K562 (cell line): ENCODE measurements around the gene MKRN1. TPM values are rescaled to one million over a fixed set of nuclear protein-coding genes. Genes with fewer than 3 reads are reported as not detected.

ENCODE experiments used
- ADNP ChIP-seq: fragments of 200-800 bp; sonication (Bioruptor generic); IDR thresholded peaks from 2 replicates; pipeline ENCODE4 v1.6.1; 2016; ENCODE audit warnings: missing genetic modification characterization, missing compliant biosample characterization
- BRD4 ChIP-seq: fragments of 200-600 bp; sonication (generic); IDR thresholded peaks from 2 replicates; pipeline ENCODE4 v1.6.1; 2017; ENCODE audit warnings: inconsistent platforms
- CREM ChIP-seq: IDR thresholded peaks from 2 replicates; pipeline ENCODE4 v1.6.1; 2014; ENCODE audit warnings: antibody characterized with exemption, low read depth
- CSDE1 ChIP-seq, 2 experiments: fragments of 450-650 bp; IDR thresholded peaks; 2 replicates each; pipeline ENCODE4 v1.6.1; 2016; ENCODE audit warnings: mild to moderate bottlenecking in 1 of 2
- FOXP1 ChIP-seq: sonication (generic); formaldehyde crosslinking; IDR thresholded peaks from 2 replicates; pipeline ENCODE4 v1.8.0; 2022; ENCODE audit warnings: mild to moderate bottlenecking, missing genetic modification reagents
- HIVEP1 ChIP-seq: fragments of 250-450 bp; sonication (Bioruptor Pico); IDR thresholded peaks from 2 replicates; pipeline ENCODE4 v1.4.0; 2020; ENCODE audit warnings: mild to moderate bottlenecking
- NR1H2 ChIP-seq: sonication (generic); formaldehyde crosslinking; IDR thresholded peaks from 2 replicates; pipeline ENCODE4 v1.4.0; 2020; ENCODE audit warnings: mild to moderate bottlenecking, missing genetic modification reagents
- PCBP2 ChIP-seq: fragments of 200-400 bp; formaldehyde crosslinking; IDR thresholded peaks from 2 replicates; pipeline ENCODE4 v1.6.1; 2018; ENCODE audit warnings: low read length, low read depth, mild to moderate bottlenecking, moderate library complexity; ENCODE audit not compliant: poor library complexity, severe bottlenecking
- POLR2H ChIP-seq: IDR thresholded peaks from 2 replicates; pipeline ENCODE4 v1.6.1; 2016; ENCODE audit warnings: missing genetic modification characterization, low read depth, mild to moderate bottlenecking, control low read depth, missing compliant biosample characterization, moderate library complexity
- POU5F1 ChIP-seq: fragments of 150-350 bp; IDR thresholded peaks from 2 replicates; pipeline ENCODE4 v1.6.1; 2014; ENCODE audit warnings: borderline replicate concordance, low read length, low read depth, mild to moderate bottlenecking; ENCODE audit not compliant: partially characterized antibody
- SIN3B ChIP-seq: fragments of 450-650 bp; IDR thresholded peaks from 2 replicates; pipeline ENCODE4 v1.6.1; 2017; ENCODE audit warnings: low read depth, mild to moderate bottlenecking, moderate library complexity
- SUPT5H ChIP-seq: fragments of 450-650 bp; IDR thresholded peaks from 2 replicates; pipeline ENCODE4 v1.6.1; 2016
- TEAD2 ChIP-seq: fragments of 450-650 bp; IDR thresholded peaks from 2 replicates; pipeline ENCODE4 v1.6.1; 2016; ENCODE audit warnings: missing genetic modification characterization, control low read depth, missing compliant biosample characterization
- ZFP1 ChIP-seq: fragments of 450-650 bp; formaldehyde crosslinking; IDR thresholded peaks from 2 replicates; pipeline ENCODE4 v1.4.0; 2020; ENCODE audit warnings: mild to moderate bottlenecking, mixed read lengths
- ZNF124 ChIP-seq: sonication (generic); formaldehyde crosslinking; IDR thresholded peaks from 2 replicates; pipeline ENCODE4 v1.8.1; 2022; ENCODE audit warnings: missing genetic modification reagents
- ZNF212 ChIP-seq: fragments of 450-650 bp; formaldehyde crosslinking; IDR thresholded peaks from 2 replicates; pipeline ENCODE4 v1.4.0; 2020; ENCODE audit warnings: mild to moderate bottlenecking
- ZNF584 ChIP-seq: fragments of 200-800 bp; sonication (Bioruptor generic); IDR thresholded peaks from 2 replicates; pipeline ENCODE4 v1.6.1; 2016; ENCODE audit warnings: low read depth, mild to moderate bottlenecking, missing genetic modification characterization, missing compliant biosample characterization
- ZNF707 ChIP-seq: fragments of 250-450 bp; sonication (Bioruptor Pico); conservative IDR thresholded peaks from 2 replicates; pipeline ENCODE4 v1.8.0; 2022; ENCODE audit warnings: inconsistent platforms, mild to moderate bottlenecking, moderate library complexity
- polyA plus RNA-seq, 8 experiments: library from polyadenylated mRNA; depleted of rRNA in 4 of 8; stranded (reverse) in 5 of 8; unstranded in 3 of 8; fragments of >200 nt; fragmentation: Nextera tagmentation in 2 of 8; fragmentation: Illumina TruSeq in 1 of 8; extraction: Ambion mirVana in 2 of 8; extraction: Trizol in 1 of 8; gene quantifications; 2 replicates each; pipeline versions ENCODE4 v1.2.1 to v1.2.3, GENCODE V29; 2011 to 2014; ENCODE audit warnings: inconsistent platforms in 1 of 8, missing spikeins in 1 of 8
- total RNA-seq, 7 experiments: library from RNA; depleted of rRNA in 6 of 7; stranded (reverse); fragments of >200 nt in 6 of 7; fragmentation: Illumina TruSeq in 2 of 7; extraction: Trizol in 2 of 7; gene quantifications; 2 replicates each; pipeline versions ENCODE4 v1.2.1 to v1.2.3, GENCODE V29; 2011 to 2021; ENCODE audit warnings: low replicate concordance in 1 of 7
- TF ChIP-seq, protein P1 (sequence below): fragments of 450-650 bp; formaldehyde crosslinking; IDR thresholded peaks from 2 replicates; pipeline ENCODE4 v1.4.0; 2022; ENCODE audit warnings: missing genetic modification characterization
- TF ChIP-seq, protein P2 (sequence below): IDR thresholded peaks from 2 replicates; pipeline ENCODE4 v1.6.1; 2014; ENCODE audit warnings: antibody characterized with exemption
- TF ChIP-seq, protein P3 (sequence below): fragments of 250-450 bp; sonication (Bioruptor Pico); IDR thresholded peaks from 2 replicates; pipeline ENCODE4 v1.8.0; 2022; ENCODE audit warnings: inconsistent platforms
- TF ChIP-seq, protein P4 (sequence below): fragments of 450-650 bp; formaldehyde crosslinking; IDR thresholded peaks from 2 replicates; pipeline ENCODE4 v1.4.0; 2020; ENCODE audit warnings: mild to moderate bottlenecking, moderate library complexity
- TF ChIP-seq, protein P5 (sequence below): fragments of 450-650 bp; formaldehyde crosslinking; conservative IDR thresholded peaks from 2 replicates; pipeline ENCODE4 v1.4.0; 2022; ENCODE audit warnings: mild to moderate bottlenecking, missing genetic modification characterization

MKRN1 gene
- total and polyA plus RNA-seq, 9 of the 15 experiments (the other 6 are each of a cell fraction or from before 2014, with no cell fraction given) = 30.5 to 90.3 (median 76.0) TPM

DNA sequence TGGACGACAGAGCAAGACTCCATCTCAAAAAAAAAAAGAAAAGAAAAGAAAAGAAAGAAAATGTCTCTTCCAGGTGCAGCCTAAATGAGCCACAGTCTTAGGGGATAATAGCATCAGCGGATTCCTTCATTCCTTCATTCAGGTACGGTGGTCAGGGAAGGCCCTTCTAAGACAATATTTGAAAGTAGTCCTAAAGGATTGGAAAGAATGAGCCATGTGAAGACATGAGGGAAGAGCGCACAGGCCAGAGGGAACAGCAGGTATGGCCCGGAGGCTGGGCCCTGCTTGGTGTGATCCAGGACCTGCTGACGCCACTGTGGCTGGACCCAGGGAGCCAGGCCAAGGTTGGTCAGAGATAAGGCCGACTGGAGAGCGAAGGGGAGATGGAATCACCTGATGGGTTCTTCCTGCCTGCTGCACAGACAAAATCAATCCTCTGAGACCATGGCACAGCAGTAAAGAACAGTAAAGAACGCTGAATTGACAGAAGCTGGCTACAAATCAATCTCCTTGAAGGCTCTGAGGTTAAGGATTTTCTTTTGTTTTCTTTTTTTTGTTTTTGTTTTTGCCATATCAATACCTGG, 16.3 kb upstream of the MKRN1 start (continued):
- TF ChIP-seq, protein P1, sequence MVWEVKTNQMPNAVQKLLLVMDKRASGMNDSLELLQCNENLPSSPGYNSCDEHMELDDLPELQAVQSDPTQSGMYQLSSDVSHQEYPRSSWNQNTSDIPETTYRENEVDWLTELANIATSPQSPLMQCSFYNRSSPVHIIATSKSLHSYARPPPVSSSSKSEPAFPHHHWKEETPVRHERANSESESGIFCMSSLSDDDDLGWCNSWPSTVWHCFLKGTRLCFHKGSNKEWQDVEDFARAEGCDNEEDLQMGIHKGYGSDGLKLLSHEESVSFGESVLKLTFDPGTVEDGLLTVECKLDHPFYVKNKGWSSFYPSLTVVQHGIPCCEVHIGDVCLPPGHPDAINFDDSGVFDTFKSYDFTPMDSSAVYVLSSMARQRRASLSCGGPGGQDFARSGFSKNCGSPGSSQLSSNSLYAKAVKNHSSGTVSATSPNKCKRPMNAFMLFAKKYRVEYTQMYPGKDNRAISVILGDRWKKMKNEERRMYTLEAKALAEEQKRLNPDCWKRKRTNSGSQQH (CRISPR knock-in tag) = no peak
- TF ChIP-seq POLR2H (tag) (no peak), SIN3B (no peak), TEAD2 (no peak), HIVEP1 (CRISPR knock-in tag) (no peak), POU5F1 (no peak), ZNF212 (CRISPR knock-in tag) (no peak), CSDE1 (IDR thresholded peaks at IDR 0.05) (no peak), ZNF124 (CRISPR knock-in tag) (no peak), PCBP2 (no peak), ZFP1 (CRISPR knock-in tag) (no peak), NR1H2 (CRISPR knock-in tag) (no peak), SUPT5H (no peak), ADNP (tag) (no peak), BRD4 (no peak), CREM (peak; percentile 46; the same call in 1 of the 2 replicates), ZNF584 (CRISPR knock-in tag) (no peak), ZNF707 (CRISPR knock-in tag) (no peak), FOXP1 (CRISPR knock-in tag) (no peak)
- TF ChIP-seq, protein P2, sequence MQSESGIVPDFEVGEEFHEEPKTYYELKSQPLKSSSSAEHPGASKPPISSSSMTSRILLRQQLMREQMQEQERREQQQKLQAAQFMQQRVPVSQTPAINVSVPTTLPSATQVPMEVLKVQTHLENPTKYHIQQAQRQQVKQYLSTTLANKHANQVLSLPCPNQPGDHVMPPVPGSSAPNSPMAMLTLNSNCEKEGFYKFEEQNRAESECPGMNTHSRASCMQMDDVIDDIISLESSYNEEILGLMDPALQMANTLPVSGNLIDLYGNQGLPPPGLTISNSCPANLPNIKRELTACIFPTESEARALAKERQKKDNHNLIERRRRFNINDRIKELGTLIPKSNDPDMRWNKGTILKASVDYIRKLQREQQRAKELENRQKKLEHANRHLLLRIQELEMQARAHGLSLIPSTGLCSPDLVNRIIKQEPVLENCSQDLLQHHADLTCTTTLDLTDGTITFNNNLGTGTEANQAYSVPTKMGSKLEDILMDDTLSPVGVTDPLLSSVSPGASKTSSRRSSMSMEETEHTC = no peak
- TF ChIP-seq, protein P3, sequence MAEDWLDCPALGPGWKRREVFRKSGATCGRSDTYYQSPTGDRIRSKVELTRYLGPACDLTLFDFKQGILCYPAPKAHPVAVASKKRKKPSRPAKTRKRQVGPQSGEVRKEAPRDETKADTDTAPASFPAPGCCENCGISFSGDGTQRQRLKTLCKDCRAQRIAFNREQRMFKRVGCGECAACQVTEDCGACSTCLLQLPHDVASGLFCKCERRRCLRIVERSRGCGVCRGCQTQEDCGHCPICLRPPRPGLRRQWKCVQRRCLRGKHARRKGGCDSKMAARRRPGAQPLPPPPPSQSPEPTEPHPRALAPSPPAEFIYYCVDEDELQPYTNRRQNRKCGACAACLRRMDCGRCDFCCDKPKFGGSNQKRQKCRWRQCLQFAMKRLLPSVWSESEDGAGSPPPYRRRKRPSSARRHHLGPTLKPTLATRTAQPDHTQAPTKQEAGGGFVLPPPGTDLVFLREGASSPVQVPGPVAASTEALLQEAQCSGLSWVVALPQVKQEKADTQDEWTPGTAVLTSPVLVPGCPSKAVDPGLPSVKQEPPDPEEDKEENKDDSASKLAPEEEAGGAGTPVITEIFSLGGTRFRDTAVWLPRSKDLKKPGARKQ (CRISPR knock-in tag) = no peak
- TF ChIP-seq, protein P4, sequence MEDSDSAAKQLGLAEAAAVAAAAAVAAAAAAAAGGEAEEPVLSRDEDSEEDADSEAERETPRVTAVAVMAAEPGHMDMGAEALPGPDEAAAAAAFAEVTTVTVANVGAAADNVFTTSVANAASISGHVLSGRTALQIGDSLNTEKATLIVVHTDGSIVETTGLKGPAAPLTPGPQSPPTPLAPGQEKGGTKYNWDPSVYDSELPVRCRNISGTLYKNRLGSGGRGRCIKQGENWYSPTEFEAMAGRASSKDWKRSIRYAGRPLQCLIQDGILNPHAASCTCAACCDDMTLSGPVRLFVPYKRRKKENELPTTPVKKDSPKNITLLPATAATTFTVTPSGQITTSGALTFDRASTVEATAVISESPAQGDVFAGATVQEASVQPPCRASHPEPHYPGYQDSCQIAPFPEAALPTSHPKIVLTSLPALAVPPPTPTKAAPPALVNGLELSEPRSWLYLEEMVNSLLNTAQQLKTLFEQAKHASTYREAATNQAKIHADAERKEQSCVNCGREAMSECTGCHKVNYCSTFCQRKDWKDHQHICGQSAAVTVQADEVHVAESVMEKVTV (CRISPR knock-in tag) = no peak
- TF ChIP-seq, protein P5, sequence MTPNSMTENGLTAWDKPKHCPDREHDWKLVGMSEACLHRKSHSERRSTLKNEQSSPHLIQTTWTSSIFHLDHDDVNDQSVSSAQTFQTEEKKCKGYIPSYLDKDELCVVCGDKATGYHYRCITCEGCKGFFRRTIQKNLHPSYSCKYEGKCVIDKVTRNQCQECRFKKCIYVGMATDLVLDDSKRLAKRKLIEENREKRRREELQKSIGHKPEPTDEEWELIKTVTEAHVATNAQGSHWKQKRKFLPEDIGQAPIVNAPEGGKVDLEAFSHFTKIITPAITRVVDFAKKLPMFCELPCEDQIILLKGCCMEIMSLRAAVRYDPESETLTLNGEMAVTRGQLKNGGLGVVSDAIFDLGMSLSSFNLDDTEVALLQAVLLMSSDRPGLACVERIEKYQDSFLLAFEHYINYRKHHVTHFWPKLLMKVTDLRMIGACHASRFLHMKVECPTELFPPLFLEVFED (CRISPR knock-in tag) = no peak
